Activated T-helper 2 cell treated with anti-CD3 and anti-CD28 coated beads, Interferon-gamma antibody, Interleukin-2, Interleukin-4, amounts not matched to agents 10 μg/mL and 5 μg/mL and 100 μg/mL, durations not matched to agents 14 hours and 24 hours and 36 hours (primary cell): Measurements from ENCODE around the gene SLC39A6. TPM values are rescaled to one million over a fixed set of nuclear protein-coding genes. Genes with fewer than 3 reads are reported as not detected.
"Not testable (repeated sequence)": the region's sequence is repeated elsewhere in the genome, so short reads cannot be mapped to it uniquely, and the experiment has no call there.

ENCODE experiments used
- DNase-seq: peaks from one replicate; pipeline ENCODE4 v3.0.0; 2021; ENCODE audit warnings: low spot score
- H3K27ac Mint-ChIP-seq: one replicate; pipeline ENCODE4 v1.8.0; 2021; ENCODE audit warnings: mixed read lengths
- H3K27me3 Mint-ChIP-seq: one replicate; pipeline ENCODE4 v1.8.0; 2021; ENCODE audit warnings: low read depth, mixed read lengths
- H3K36me3 Mint-ChIP-seq: one replicate; pipeline ENCODE4 v1.8.0; 2021; ENCODE audit warnings: low read depth, mixed read lengths
- H3K4me1 Mint-ChIP-seq: one replicate; pipeline ENCODE4 v1.8.0; 2021; ENCODE audit warnings: low read depth, mixed read lengths
- H3K4me3 Mint-ChIP-seq: one replicate; pipeline ENCODE4 v1.8.0; 2021; ENCODE audit warnings: low read depth, mild to moderate bottlenecking, moderate library complexity, mixed read lengths
- H3K9me3 Mint-ChIP-seq: one replicate; pipeline ENCODE4 v1.8.0; 2021; ENCODE audit warnings: mixed read lengths
- intact Hi-C: fragments of 100-400 bp; cut with micrococcal nuclease; formaldehyde crosslinking; loops from one replicate; pipeline ENCODE4 v1.15.1; 2023
- total RNA-seq: library from RNA; stranded (reverse); gene quantifications from 2 replicates; pipeline ENCODE4 v1.2.3, GENCODE V29; 2022

SLC39A6 gene
- total RNA-seq, 1 donor from 2014 or later = 41.7 TPM

DNA sequence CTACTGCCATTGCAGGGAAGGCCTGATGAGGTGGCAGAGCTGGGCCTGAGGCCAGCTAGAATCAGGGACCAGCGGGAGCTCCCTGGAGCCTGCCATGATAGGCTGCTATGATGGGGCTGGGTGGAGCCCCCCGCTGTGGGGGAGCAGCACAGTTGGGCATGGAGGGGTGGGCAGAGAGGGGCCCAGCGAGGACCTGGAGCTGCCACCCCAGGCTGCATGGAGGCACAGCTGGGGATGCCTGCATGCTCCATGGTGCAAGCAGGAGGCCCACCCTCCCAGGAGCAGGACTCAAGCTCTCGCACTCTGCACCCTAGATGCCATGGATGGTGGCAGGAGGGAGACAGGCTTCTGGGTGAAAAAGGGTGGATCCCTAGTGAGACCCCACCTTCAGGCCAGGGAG is 43.9 kb downstream of the SLC39A6 start:
- intact Hi-C loops = loop anchor here (2.0 kb wide), 1 partner anchor 18 kb away; the partner anchor contains the start of gene RPRD1A
- no peak overlapping the region for H3K4me3 Mint-ChIP-seq
- peaks cover 15% of the 10 kb centered on the region for H3K4me1 Mint-ChIP-seq
- H3K27me3 Mint-ChIP-seq = peaks cover 30% of the 10 kb centered on the region
- H3K27ac Mint-ChIP-seq = no peak overlapping the region
- DNase-seq = no peak
- peaks cover 10% of the 10 kb centered on the region for H3K36me3 Mint-ChIP-seq
- peaks cover 16% of the 10 kb centered on the region for H3K9me3 Mint-ChIP-seq

GRCh38 chr18:36083729-36084128 is 45.4 kb downstream of the SLC39A6 start:
- Mint-ChIP-seq H3K36me3 (peaks cover 12% of the 10 kb centered on the region), H3K4me1 (peaks cover 15% of the 10 kb centered on the region), H3K27ac (no peak overlapping the region), H3K9me3 (peaks cover 21% of the 10 kb centered on the region), H3K4me3 (no peak overlapping the region), H3K27me3 (peaks cover 32% of the 10 kb centered on the region)
- DNase-seq = no peak
- intact Hi-C loops = loop anchor here (2.0 kb wide), 1 partner anchor 17 kb away; the partner anchor contains the start of gene RPRD1A

DNA sequence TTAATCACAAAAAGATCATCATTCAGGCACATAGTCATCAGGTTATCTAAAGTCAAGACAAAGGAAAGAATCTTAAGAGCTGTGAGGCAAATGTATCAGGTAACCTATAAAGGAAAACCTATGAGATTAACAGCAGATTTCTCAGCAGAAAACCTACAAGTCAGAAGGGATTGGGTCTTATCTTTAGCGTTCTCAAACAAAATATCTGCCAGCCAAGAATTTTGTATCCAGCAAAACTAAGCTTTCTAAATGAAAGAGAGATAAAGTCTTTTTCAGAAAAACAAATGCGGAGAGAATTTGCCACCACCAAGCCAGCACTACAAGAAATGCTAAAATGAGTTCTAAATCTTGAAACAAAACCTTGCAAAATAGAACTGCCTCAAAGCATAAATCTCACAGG is 48.0 kb downstream of the SLC39A6 start:
- H3K27ac Mint-ChIP-seq, H3K4me3 Mint-ChIP-seq, intact Hi-C loops, DNase-seq: not testable (repeated sequence)
- H3K4me1 Mint-ChIP-seq = peaks cover 15% of the 10 kb centered on the region
- H3K9me3 Mint-ChIP-seq = peaks cover 21% of the 10 kb centered on the region
- H3K36me3 Mint-ChIP-seq = peaks cover 12% of the 10 kb centered on the region
- H3K27me3 Mint-ChIP-seq = peaks cover 28% of the 10 kb centered on the region

DNA sequence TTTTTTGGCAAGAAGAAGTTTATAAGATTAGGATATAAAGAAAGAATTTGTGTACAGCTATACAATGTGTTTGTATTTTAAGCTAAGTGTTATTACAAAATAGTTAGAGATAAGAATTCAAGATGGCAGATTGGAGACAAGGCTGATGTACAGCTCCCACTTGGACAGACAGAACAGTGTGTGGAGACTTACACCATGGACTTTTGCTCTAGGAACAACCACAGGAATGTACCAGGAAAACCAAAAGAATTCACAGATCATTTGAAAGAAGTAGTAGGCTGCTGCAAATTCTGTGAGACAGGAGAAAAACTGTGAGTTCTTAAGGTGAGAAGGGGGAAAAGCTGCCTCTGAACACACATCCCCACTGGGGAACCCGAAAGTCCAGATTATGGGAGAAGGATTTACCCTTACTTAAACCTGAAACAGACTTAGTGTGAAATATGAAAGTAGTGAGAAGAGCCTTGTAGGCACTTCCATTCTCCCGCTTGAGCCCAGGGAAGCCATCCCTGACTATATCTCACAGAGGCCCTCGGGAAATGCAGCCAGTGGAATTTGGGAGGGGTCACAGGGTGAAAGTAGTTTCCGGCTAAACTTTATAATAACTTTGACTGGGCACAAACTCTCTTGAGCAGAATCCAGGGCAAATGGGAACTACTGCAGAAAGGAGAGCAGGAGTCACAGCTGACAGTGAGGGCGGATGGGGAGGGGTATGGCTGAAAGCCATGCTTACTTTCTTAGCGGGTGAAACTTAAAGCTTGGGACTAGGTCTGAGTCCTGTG is 50.2 kb downstream of the SLC39A6 start:
- intact Hi-C loops = no loop called here
- DNase-seq = no peak
- Mint-ChIP-seq H3K9me3 (peaks cover 21% of the 10 kb centered on the region), H3K36me3 (peaks cover 12% of the 10 kb centered on the region), H3K27ac (no peak overlapping the region), H3K4me1 (peaks cover 11% of the 10 kb centered on the region), H3K27me3 (peaks cover 25% of the 10 kb centered on the region), H3K4me3 (no peak overlapping the region)

DNA sequence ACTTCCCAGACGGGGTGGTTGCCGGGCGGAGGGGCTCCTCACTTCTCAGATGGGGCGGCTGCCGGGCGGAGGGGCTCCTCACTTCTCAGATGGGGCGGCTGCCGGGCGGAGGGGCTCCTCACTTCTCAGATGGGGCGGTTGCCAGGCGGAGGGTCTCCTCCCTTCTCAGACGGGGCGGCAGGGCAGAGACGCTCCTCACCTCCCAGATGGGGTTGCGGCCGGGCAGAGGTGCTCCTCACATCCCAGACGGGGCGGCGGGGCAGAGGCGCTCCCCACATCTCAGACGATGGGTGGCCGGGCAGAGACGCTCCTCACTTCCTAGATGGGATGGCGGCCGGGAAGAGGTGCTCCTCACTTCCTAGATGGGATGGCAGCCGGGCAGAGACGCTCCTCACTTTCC is 51.4 kb downstream of the SLC39A6 start:
- H3K27ac Mint-ChIP-seq, intact Hi-C loops, H3K4me3 Mint-ChIP-seq, DNase-seq, H3K4me1 Mint-ChIP-seq: not testable (repeated sequence)
- Mint-ChIP-seq H3K27me3 (peaks cover 33% of the 10 kb centered on the region), H3K9me3 (peaks cover 21% of the 10 kb centered on the region), H3K36me3 (peaks cover 12% of the 10 kb centered on the region)

- H3K4me3 Mint-ChIP-seq = no peak overlapping the region
- intact Hi-C loops = no loop called here
- H3K4me1 Mint-ChIP-seq = no peaks in the 10 kb centered on the region
- H3K36me3 Mint-ChIP-seq = peaks cover 10% of the 10 kb centered on the region
- peaks cover 22% of the 10 kb centered on the region for H3K27me3 Mint-ChIP-seq
- no peak for DNase-seq
- H3K9me3 Mint-ChIP-seq = peaks cover 14% of the 10 kb centered on the region
- H3K27ac Mint-ChIP-seq = no peak overlapping the region
Observed at GRCh38 chr18:36075862-36076587, 53.1 kb downstream of the SLC39A6 start.

DNA sequence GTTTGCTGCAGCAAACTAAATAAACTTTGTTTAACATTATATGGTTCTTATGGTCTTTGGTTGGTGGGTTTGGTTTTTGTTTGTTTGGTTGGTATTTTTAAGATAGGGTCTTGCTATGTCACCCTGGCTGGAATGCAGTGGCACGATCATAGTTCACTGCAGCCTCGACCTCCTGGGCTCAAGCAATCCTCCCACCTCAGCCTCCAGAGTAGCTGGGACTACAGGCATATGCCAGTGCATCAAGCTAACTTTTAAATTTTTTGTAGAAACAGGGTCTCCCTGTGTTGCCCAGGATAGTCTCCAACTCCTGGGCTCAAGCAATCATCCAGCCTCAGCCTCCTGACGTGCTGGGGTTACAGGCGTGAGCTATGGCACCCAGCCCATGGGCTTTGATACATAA is 54.7 kb downstream of the SLC39A6 start:
- Mint-ChIP-seq H3K27me3 (peaks cover 25% of the 10 kb centered on the region), H3K4me1 (no peaks in the 10 kb centered on the region), H3K36me3 (no peaks in the 10 kb centered on the region), H3K9me3 (no peaks in the 10 kb centered on the region), H3K4me3 (no peak overlapping the region), H3K27ac (no peak overlapping the region)
- intact Hi-C loops = no loop called here
- DNase-seq = no peak

DNA sequence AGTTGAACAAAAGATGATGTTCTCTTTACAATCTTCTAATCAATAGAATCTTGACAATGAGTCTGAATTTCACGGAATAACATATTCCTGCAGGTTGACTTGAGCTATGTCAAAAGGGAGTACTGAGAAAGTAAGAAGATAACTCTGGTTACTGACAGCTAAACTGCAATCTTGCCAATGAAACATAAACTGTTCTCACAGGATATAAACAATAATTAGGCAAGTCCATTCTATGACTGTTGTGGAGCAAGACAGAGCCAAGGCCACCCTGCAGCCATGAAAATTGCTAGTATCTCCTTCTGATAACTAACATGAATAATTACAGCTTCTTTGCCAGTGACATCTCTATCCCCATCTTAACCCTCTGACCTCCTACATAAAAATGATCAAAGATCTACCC is 55.5 kb downstream of the SLC39A6 start:
- peaks cover 22% of the 10 kb centered on the region for H3K27me3 Mint-ChIP-seq
- H3K9me3 Mint-ChIP-seq = no peaks in the 10 kb centered on the region
- H3K36me3 Mint-ChIP-seq = no peaks in the 10 kb centered on the region
- H3K4me1 Mint-ChIP-seq = no peaks in the 10 kb centered on the region
- DNase-seq = no peak
- no peak overlapping the region for H3K4me3 Mint-ChIP-seq
- intact Hi-C loops = no loop called here
- H3K27ac Mint-ChIP-seq = no peak overlapping the region

DNA sequence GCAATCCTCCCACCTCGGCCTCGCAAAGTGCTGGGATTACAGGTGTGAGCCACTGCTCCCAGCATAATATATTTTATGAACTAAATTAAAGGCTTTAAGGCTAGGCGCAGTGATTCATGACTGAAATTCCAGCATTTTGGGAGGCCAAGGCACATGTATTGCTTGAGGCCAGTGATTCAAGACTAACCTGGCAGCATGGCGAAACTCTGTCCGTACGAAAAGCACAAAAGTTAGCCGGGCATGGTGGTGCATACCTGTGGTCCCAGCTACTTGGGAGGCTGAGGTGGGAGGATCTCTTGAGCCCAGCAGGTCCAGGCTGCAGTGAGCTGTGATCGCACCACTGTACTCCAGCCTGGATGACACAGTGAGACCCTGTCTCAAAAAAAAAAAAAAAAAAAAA is 56.7 kb downstream of the SLC39A6 start:
- H3K27ac Mint-ChIP-seq, H3K9me3 Mint-ChIP-seq, DNase-seq, intact Hi-C loops, H3K4me1 Mint-ChIP-seq, H3K4me3 Mint-ChIP-seq, H3K36me3 Mint-ChIP-seq: not testable (repeated sequence)
- H3K27me3 Mint-ChIP-seq = peaks cover 21% of the 10 kb centered on the region

GRCh38 chr18:36067055-36067957 is 61.8 kb downstream of the SLC39A6 start, which contains the start of gene RPRD1A:
Gene RPRD1A (minus strand): TSS chr18:36067559. CDS start chr18:36067404, 155 bp downstream.
- H3K9me3 Mint-ChIP-seq = peaks cover 4% of the 10 kb centered on the region
- H3K4me3 Mint-ChIP-seq = peak within 1 kb of the TSS; percentile 89
- peaks cover 7% of the 10 kb centered on the region for H3K27me3 Mint-ChIP-seq
- H3K27ac Mint-ChIP-seq = peak within 1 kb of the TSS; percentile 92
- peak; percentile 95 for DNase-seq
- intact Hi-C loops = loop anchor here (1.0 to 10.0 kb wide), 6 partner anchors 17 to 1023 kb away; partner anchors contain the start of genes ELP2, INO80C, MAPRE2 and RMP24
- peaks cover 22% of the 10 kb centered on the region for H3K4me1 Mint-ChIP-seq
- H3K36me3 Mint-ChIP-seq = peaks cover 15% of the 10 kb centered on the region

GRCh38 chr18:36066686-36067054 is 62.5 kb downstream of the SLC39A6 start:
- peaks cover 15% of the 10 kb centered on the region for H3K36me3 Mint-ChIP-seq

GRCh38 chr18:36066001-36066400 is 63.1 kb downstream of the SLC39A6 start:
- H3K4me3 Mint-ChIP-seq = peak overlapping the region; percentile 89
- intact Hi-C loops = loop anchor here (2.0 to 10.0 kb wide), 4 partner anchors 19 to 1021 kb away; partner anchors contain the start of genes INO80C and MAPRE2
- DNase-seq = no peak
- H3K4me1 Mint-ChIP-seq = peaks cover 22% of the 10 kb centered on the region
- peaks cover 4% of the 10 kb centered on the region for H3K9me3 Mint-ChIP-seq
- H3K27me3 Mint-ChIP-seq = peaks cover 7% of the 10 kb centered on the region
- H3K27ac Mint-ChIP-seq = peak overlapping the region; percentile 2
- H3K36me3 Mint-ChIP-seq = peaks cover 15% of the 10 kb centered on the region

More at GRCh38 chr18:36066686-36067054, 62.5 kb downstream of the SLC39A6 start:
- DNase-seq = no peak
- H3K27ac Mint-ChIP-seq = peak overlapping the region; percentile 92
- peaks cover 22% of the 10 kb centered on the region for H3K4me1 Mint-ChIP-seq
- H3K9me3 Mint-ChIP-seq = peaks cover 4% of the 10 kb centered on the region
- peak overlapping the region; percentile 89 for H3K4me3 Mint-ChIP-seq
- intact Hi-C loops = loop anchor here (1.0 to 10.0 kb wide), 6 partner anchors 18 to 1022 kb away; partner anchors contain the start of genes ELP2, INO80C, MAPRE2 and RMP24
- H3K27me3 Mint-ChIP-seq = peaks cover 7% of the 10 kb centered on the region
